A673 (cell line): ENCODE measurements around the gene ADGRG2. TPM values are rescaled to one million over a fixed set of nuclear protein-coding genes. Genes with fewer than 3 reads are reported as not detected.

Source experiments
- BruUV-seq: library from RNA; stranded (reverse); fragments of 400-500 nt; replicated peaks from 2 replicates; lab custom pipeline; 2021; lab: Mats Ljungman, UMichigan
- CTCF ChIA-PET: fragments of 300-600 bp; sonication (Branson Sonifier 250); formaldehyde crosslinking; loops from one replicate; lab custom pipeline; 2022; ENCODE audit warnings: antibody characterized with exemption; lab: Charles Lee
- POLR2A ChIA-PET: fragments of 300-600 bp; sonication (Branson Sonifier 250); formaldehyde crosslinking; loops from one replicate; lab custom pipeline; 2022; ENCODE audit warnings: antibody characterized with exemption; ENCODE audit not compliant: low non-redundant PET; lab: Charles Lee
- DNase-seq: peaks from one replicate; pipeline ENCODE4 v3.0.0-alpha.2; 2015; ENCODE audit warnings: low spot score
- H3K27ac ChIP-seq: fragments of 200-600 bp; sonication (generic); 2 replicates; pipeline ENCODE4 v1.5.1; 2016; ENCODE audit warnings: mixed run types, low read depth, mild to moderate bottlenecking, mixed read lengths, antibody characterized with exemption, low read length; ENCODE audit not compliant: poor library complexity, severe bottlenecking
- H3K27me3 ChIP-seq: fragments of 200-600 bp; sonication (generic); replicated peaks from 2 replicates; pipeline ENCODE4 v1.6.1; 2017; ENCODE audit warnings: mixed run types, low read depth, mild to moderate bottlenecking, mixed read lengths, antibody characterized with exemption, low read length; ENCODE audit not compliant: insufficient read depth, poor library complexity
- H3K36me3 ChIP-seq: fragments of 200-600 bp; sonication (generic); 2 replicates; pipeline ENCODE4 v1.6.1; 2016; ENCODE audit warnings: mixed run types, mild to moderate bottlenecking, mixed read lengths, antibody characterized with exemption, low read length; ENCODE audit not compliant: insufficient read depth, poor library complexity, severe bottlenecking
- H3K4me1 ChIP-seq: fragments of 200-600 bp; sonication (generic); 2 replicates; pipeline ENCODE4 v1.6.1; 2017; ENCODE audit warnings: mixed run types, mild to moderate bottlenecking, mixed read lengths, antibody characterized with exemption, low read length; ENCODE audit not compliant: insufficient read depth, poor library complexity, severe bottlenecking
- H3K4me3 ChIP-seq: fragments of 200-600 bp; sonication (generic); 2 replicates; pipeline ENCODE4 v1.5.1; 2016; ENCODE audit warnings: low read depth, mixed run types, mild to moderate bottlenecking, mixed read lengths, low read length; ENCODE audit not compliant: poor library complexity, severe bottlenecking
- H3K9me3 ChIP-seq: fragments of 200-600 bp; sonication (generic); 2 replicates; pipeline ENCODE4 v1.6.1; 2016; ENCODE audit warnings: mixed run types, low read depth, mild to moderate bottlenecking, mixed read lengths, antibody characterized with exemption, low read length; ENCODE audit not compliant: poor library complexity, severe bottlenecking
- CTCF ChIP-seq: fragments of 300-800, 200-600 bp; sonication (generic); conservative IDR thresholded peaks from 2 replicates; pipeline ENCODE4 v1.5.1; 2017; ENCODE audit warnings: low read depth, mild to moderate bottlenecking, antibody characterized with exemption, low read length, moderate library complexity, mixed read lengths
- EZH2 ChIP-seq: fragments of 200-600 bp; sonication (generic); IDR thresholded peaks from 2 replicates; pipeline ENCODE4 v1.6.1; 2017; ENCODE audit warnings: borderline replicate concordance, low read depth, mild to moderate bottlenecking, mixed read lengths, antibody characterized with exemption, low read length; ENCODE audit not compliant: poor library complexity, severe bottlenecking
- intact Hi-C: fragments of 100-400 bp; cut with micrococcal nuclease; formaldehyde crosslinking; loops from one replicate; pipeline ENCODE4 v1.10.0; 2022; ENCODE audit not compliant: unreplicated experiment
- total RNA-seq: library from RNA; stranded (reverse); gene quantifications from 2 replicates; pipeline ENCODE4 v1.2.3, GENCODE V29; 2021

Gene ADGRG2
- total RNA-seq, 1 experiment from 2014 or later: 61.3 TPM

DNA sequence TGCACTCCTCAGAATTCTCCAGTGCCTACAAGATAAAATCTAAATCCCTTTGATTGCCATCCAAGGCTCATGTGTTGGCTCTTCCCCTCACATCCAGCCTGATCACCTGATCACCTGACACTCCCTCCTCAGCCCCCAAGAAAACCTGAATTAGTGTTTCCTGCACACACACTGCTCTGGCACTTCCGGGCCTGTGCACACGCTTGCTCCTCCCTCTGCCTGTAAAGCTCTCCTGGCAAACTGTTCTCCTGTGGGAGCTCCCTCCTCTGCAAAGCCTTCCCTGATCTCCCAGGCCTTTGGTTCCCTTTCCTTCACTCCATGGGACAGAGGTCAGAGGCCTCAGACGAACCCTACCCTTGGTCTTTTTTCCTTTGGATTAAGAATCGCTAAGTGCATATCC is 158.2 kb downstream of the ADGRG2 start:
- CTCF ChIA-PET: no interaction called here

DNA sequence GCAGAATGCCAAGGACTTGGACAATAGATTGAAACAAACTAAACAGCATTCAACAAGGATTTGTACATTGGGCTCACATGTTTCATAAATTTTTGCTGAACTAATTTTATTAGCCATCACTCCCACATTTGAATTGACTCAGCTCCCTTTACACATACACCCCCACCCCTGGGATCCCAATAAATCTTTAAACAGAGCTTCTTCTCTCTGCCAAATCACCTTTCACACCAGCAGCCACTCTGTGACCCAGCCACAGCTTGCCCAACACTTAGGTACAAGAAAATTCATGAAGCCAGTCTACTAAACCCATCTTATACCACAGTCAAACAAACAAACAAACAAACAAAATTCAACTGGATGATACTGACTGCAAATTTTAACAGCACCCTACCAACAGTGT is 159.9 kb downstream of the ADGRG2 start:
- no peak overlapping the region for H3K27ac ChIP-seq
- H3K27me3 ChIP-seq: no peaks in the 10 kb centered on the region
- CTCF ChIA-PET: no interaction called here
- POLR2A ChIA-PET: no interaction called here
- H3K4me3 ChIP-seq: no peak overlapping the region
- H3K9me3 ChIP-seq: no peaks in the 10 kb centered on the region
- intact Hi-C loops: no loop called here
- peaks cover 6% of the 10 kb centered on the region for H3K4me1 ChIP-seq
- H3K36me3 ChIP-seq: no peaks in the 10 kb centered on the region
- no TSS peak for BruUV-seq
- no peak for TF ChIP-seq CTCF
- no peak for TF ChIP-seq EZH2
- DNase-seq: no peak

More for the DNA sequence above, 158.2 kb downstream of the ADGRG2 start:
- DNase-seq: no peak
- H3K27me3 ChIP-seq: no peaks in the 10 kb centered on the region
- POLR2A ChIA-PET: no interaction called here
- H3K4me3 ChIP-seq: no peak overlapping the region
- intact Hi-C loops: no loop called here
- no peak for TF ChIP-seq EZH2
- no peak for TF ChIP-seq CTCF
- no TSS peak for BruUV-seq
- H3K4me1 ChIP-seq: peaks cover 6% of the 10 kb centered on the region
- H3K36me3 ChIP-seq: no peaks in the 10 kb centered on the region
- H3K27ac ChIP-seq: no peak overlapping the region
- H3K9me3 ChIP-seq: no peaks in the 10 kb centered on the region

- no TSS peak for BruUV-seq
- POLR2A ChIA-PET: interaction anchor here (0.6 to 0.7 kb wide), 2 partner anchors 24 to 254 kb away, joined by 3 to 4 read pairs; no protein-coding TSS in a partner anchor
- intact Hi-C loops: no loop called here
These were observed 160.6 kb downstream of the ADGRG2 start for GRCh38 chrX:18961686-18962085.

More at GRCh38 chrX:18961686-18962085, 160.6 kb downstream of the ADGRG2 start:
- no peak for DNase-seq
- H3K36me3 ChIP-seq: no peaks in the 10 kb centered on the region
- H3K4me1 ChIP-seq: peaks cover 6% of the 10 kb centered on the region
- TF ChIP-seq EZH2 (no peak), CTCF (no peak)
- H3K27me3 ChIP-seq: no peaks in the 10 kb centered on the region
- CTCF ChIA-PET: no interaction called here
- no peaks in the 10 kb centered on the region for H3K9me3 ChIP-seq
- H3K27ac ChIP-seq: no peak overlapping the region
- no peak overlapping the region for H3K4me3 ChIP-seq
